ENCODE measurements around the gene CNTNAP2.

- no peak for TF ChIP-seq CTCF (IDR thresholded peaks at IDR 0.05 in 4 of 5, conservative IDR thresholded peaks at IDR 0.05 in 1 of 5)
- TF ChIP-seq POLR2A (IDR thresholded peaks at IDR 0.05): no peak
These were observed 619.4 kb downstream of the CNTNAP2 start for GRCh38 chr7:146735992-146736391.

Data from gastrocnemius medialis (tissue), 4 donors.